ENCODE data around the gene ACADS.

Gene ACADS

GRCh38 chr12:120699553-120699952, 26.1 kb upstream of the ACADS start:
- H3K9ac ChIP-seq (ENCODE audit: low read length), result no peak overlapping the region
- no peaks in the 10 kb centered on the region for H3K27me3 ChIP-seq (ENCODE audit: insufficient read depth, low read length)
- H3K4me1 ChIP-seq (ENCODE audit: insufficient read depth, low read length, severe bottlenecking), result no peaks in the 10 kb centered on the region
- no peak overlapping the region for H3K4me3 ChIP-seq (ENCODE audit: low read depth, low read length, poor library complexity, severe bottlenecking)
- peaks cover 84% of the 10 kb centered on the region for H3K36me3 ChIP-seq (ENCODE audit: insufficient read depth, low read length)
- H3K9me2 ChIP-seq (ENCODE audit: low read depth, low read length), result no peaks in the 10 kb centered on the region
- H3K27ac ChIP-seq (ENCODE audit: low read depth, low read length, poor library complexity, severe bottlenecking), result no peak overlapping the region
- TF ChIP-seq CTCF (IDR thresholded peaks at IDR 0.05; ENCODE audit: low read length) (no peak), EZH2 (IDR thresholded peaks at IDR 0.05; ENCODE audit: borderline replicate concordance, low read length) (no peak)
- no peak overlapping the region for H2AFZ ChIP-seq (ENCODE audit: low read length)
- H3K9me3 ChIP-seq (ENCODE audit: low read length), result no peaks in the 10 kb centered on the region
- H3F3A ChIP-seq (ENCODE audit: insufficient read depth, low read length), result no peaks in the 10 kb centered on the region
- no peak overlapping the region for H3K4me2 ChIP-seq (ENCODE audit: low read length)
- no peaks in the 10 kb centered on the region for H3K79me2 ChIP-seq (ENCODE audit: insufficient read depth, low read length)
- H4K20me1 ChIP-seq (ENCODE audit: insufficient read depth, low read length), result no peaks in the 10 kb centered on the region

- H3K4me2 ChIP-seq (ENCODE audit: low read length), result no peak overlapping the region
- no peaks in the 10 kb centered on the region for H3K79me2 ChIP-seq (ENCODE audit: insufficient read depth, low read length)
- H3K27ac ChIP-seq (ENCODE audit: low read depth, low read length, poor library complexity, severe bottlenecking), result no peak overlapping the region
- H3K9ac ChIP-seq (ENCODE audit: low read length), result no peak overlapping the region
- peaks cover 75% of the 10 kb centered on the region for H3K36me3 ChIP-seq (ENCODE audit: insufficient read depth, low read length)
- no peaks in the 10 kb centered on the region for H3K4me1 ChIP-seq (ENCODE audit: insufficient read depth, low read length, severe bottlenecking)
- no peaks in the 10 kb centered on the region for H4K20me1 ChIP-seq (ENCODE audit: insufficient read depth, low read length)
- no peak overlapping the region for H3K4me3 ChIP-seq (ENCODE audit: low read depth, low read length, poor library complexity, severe bottlenecking)
- H3K9me2 ChIP-seq (ENCODE audit: low read depth, low read length), result no peaks in the 10 kb centered on the region
- H2AFZ ChIP-seq (ENCODE audit: low read length), result no peak overlapping the region
- no peaks in the 10 kb centered on the region for H3F3A ChIP-seq (ENCODE audit: insufficient read depth, low read length)
- H3K9me3 ChIP-seq (ENCODE audit: low read length), result no peaks in the 10 kb centered on the region
- H3K27me3 ChIP-seq (ENCODE audit: insufficient read depth, low read length), result no peaks in the 10 kb centered on the region
- TF ChIP-seq CTCF (IDR thresholded peaks at IDR 0.05; ENCODE audit: low read length) (no peak), EZH2 (IDR thresholded peaks at IDR 0.05; ENCODE audit: borderline replicate concordance, low read length) (no peak)
These were observed 24.7 kb upstream of the ACADS start for GRCh38 chr12:120700886-120701285.

GRCh38 chr12:120702637-120703036, 23.0 kb upstream of the ACADS start:
- Histone ChIP-seq H2AFZ (ENCODE audit: low read length) (no peak overlapping the region), H3K9me2 (ENCODE audit: low read depth, low read length) (no peaks in the 10 kb centered on the region), H3K27me3 (ENCODE audit: insufficient read depth, low read length) (no peaks in the 10 kb centered on the region), H3K27ac (ENCODE audit: low read depth, low read length, poor library complexity, severe bottlenecking) (no peak overlapping the region), H3K36me3 (ENCODE audit: insufficient read depth, low read length) (peaks cover 57% of the 10 kb centered on the region), H4K20me1 (ENCODE audit: insufficient read depth, low read length) (no peaks in the 10 kb centered on the region), H3F3A (ENCODE audit: insufficient read depth, low read length) (no peaks in the 10 kb centered on the region), H3K4me1 (ENCODE audit: insufficient read depth, low read length, severe bottlenecking) (no peaks in the 10 kb centered on the region), H3K79me2 (ENCODE audit: insufficient read depth, low read length) (no peaks in the 10 kb centered on the region), H3K4me2 (ENCODE audit: low read length) (no peak overlapping the region), H3K9ac (ENCODE audit: low read length) (no peak overlapping the region), H3K4me3 (ENCODE audit: low read depth, low read length, poor library complexity, severe bottlenecking) (no peak overlapping the region), H3K9me3 (ENCODE audit: low read length) (no peaks in the 10 kb centered on the region)
- TF ChIP-seq CTCF (IDR thresholded peaks at IDR 0.05; ENCODE audit: low read length) (no peak), EZH2 (IDR thresholded peaks at IDR 0.05; ENCODE audit: borderline replicate concordance, low read length) (no peak)
